ENCODE results near the gene PCDHGC3. TPM values are rescaled to one million over a fixed set of nuclear protein-coding genes. Genes with fewer than 3 reads are reported as not detected.
A peak's percentile ranks its signal among the peaks of the same experiment; 100 is the strongest.

PCDHGC3 gene
- total RNA-seq, 1 experiment from 2014 or later: 2.9 TPM

- Histone ChIP-seq H3K9me3 (no peaks in the 10 kb centered on the region), H3K4me1 (peaks cover 29% of the 10 kb centered on the region), H3K36me3 (ENCODE audit: control insufficient read depth, insufficient read depth, low read length) (peaks cover 4% of the 10 kb centered on the region; the same call in 1 of the 2 replicates), H3K27me3 (replicated peaks; ENCODE audit: control insufficient read depth, insufficient read depth, low read length) (no peaks in the 10 kb centered on the region), H3K4me3 (ENCODE audit: low read depth, low read length) (no peak overlapping the region)
- BruUV-seq (replicated peaks): no TSS peak
- intact Hi-C loops (cut with micrococcal nuclease; ENCODE audit: unreplicated experiment): loop anchor here (1.0 kb wide), 6 partner anchors 33 to 302 kb away; partner anchors contain the start of genes PCDHB14, PCDHGA10 and TAF7
- H3K4me1 Mint-ChIP-seq (ENCODE audit: low read depth, unreplicated experiment): peaks cover 21% of the 10 kb centered on the region
- H3K4me3 Mint-ChIP-seq (ENCODE audit: unreplicated experiment): peak overlapping the region; percentile 5
- DNase-seq: peak; percentile 82 to 88
- peak overlapping the region; percentile 40 for H3K27ac Mint-ChIP-seq (ENCODE audit: unreplicated experiment)
- peaks cover 26% of the 10 kb centered on the region for H3K36me3 Mint-ChIP-seq (ENCODE audit: insufficient read depth, unreplicated experiment)
- POLR2A ChIA-PET: interaction anchor here (1.1 kb wide), 1 partner anchor 205 kb away, joined by 3 read pairs; the partner anchor contains the start of gene TAF7
- no peaks in the 10 kb centered on the region for H3K9me3 Mint-ChIP-seq (ENCODE audit: unreplicated experiment)
- TF ChIP-seq CTCF (IDR thresholded peaks at IDR 0.05; ENCODE audit: insufficient read depth in 1 of 2, low read depth in 1 of 2, low read length in 1 of 2, severe bottlenecking in 1 of 2, unreplicated experiment in 1 of 2): peak; percentile 92 to 93
- H3K27me3 Mint-ChIP-seq (ENCODE audit: insufficient read depth, unreplicated experiment): no peaks in the 10 kb centered on the region
- CTCF ChIA-PET: interaction anchor here (0.6 to 2.9 kb wide), 8 partner anchors 11 to 154 kb away, joined by 3 to 21 read pairs (median 4); partner anchors contain the start of genes PCDHGA10 and PCDHGB5
Observed at GRCh38 chr5:141524604-141525597, 49.1 kb downstream of the PCDHGC3 start.

- Mint-ChIP-seq H3K36me3 (ENCODE audit: insufficient read depth, unreplicated experiment) (peaks cover 18% of the 10 kb centered on the region), H3K27ac (ENCODE audit: unreplicated experiment) (peak overlapping the region; percentile 40), H3K9me3 (ENCODE audit: unreplicated experiment) (no peaks in the 10 kb centered on the region), H3K4me1 (ENCODE audit: low read depth, unreplicated experiment) (peaks cover 21% of the 10 kb centered on the region), H3K4me3 (ENCODE audit: unreplicated experiment) (peak overlapping the region; percentile 5), H3K27me3 (ENCODE audit: insufficient read depth, unreplicated experiment) (no peaks in the 10 kb centered on the region)
- H3K27me3 ChIP-seq (replicated peaks; ENCODE audit: control insufficient read depth, insufficient read depth, low read length): no peaks in the 10 kb centered on the region
- intact Hi-C loops (cut with micrococcal nuclease; ENCODE audit: unreplicated experiment): loop anchor here (1.0 kb wide), 3 partner anchors 33 to 302 kb away; partner anchors contain the start of gene PCDHB14
- H3K4me1 ChIP-seq: peaks cover 29% of the 10 kb centered on the region
- DNase-seq: peak; percentile 58 to 66
- no peak overlapping the region for H3K4me3 ChIP-seq (ENCODE audit: low read depth, low read length)
- TF ChIP-seq CTCF (IDR thresholded peaks at IDR 0.05; ENCODE audit: insufficient read depth in 1 of 2, low read depth in 1 of 2, low read length in 1 of 2, severe bottlenecking in 1 of 2, unreplicated experiment in 1 of 2): no peak
- CTCF ChIA-PET: interaction anchor here (1.0 to 2.9 kb wide), 5 partner anchors 11 to 128 kb away, joined by 3 to 21 read pairs (median 4); partner anchors contain the start of genes PCDHGA10 and PCDHGB5
- no peaks in the 10 kb centered on the region for H3K9me3 ChIP-seq
- POLR2A ChIA-PET: interaction anchor here (1.1 kb wide), 1 partner anchor 205 kb away, joined by 3 read pairs; the partner anchor contains the start of gene TAF7
- peaks cover 4% of the 10 kb centered on the region; the same call in 1 of the 2 replicates for H3K36me3 ChIP-seq (ENCODE audit: control insufficient read depth, insufficient read depth, low read length)
- BruUV-seq (replicated peaks): no TSS peak
Observed at GRCh38 chr5:141525653-141526052, 49.9 kb downstream of the PCDHGC3 start.

GRCh38 chr5:141527426-141527825 lies 51.7 kb downstream of the PCDHGC3 start:
- peaks cover 21% of the 10 kb centered on the region for H3K4me1 Mint-ChIP-seq (ENCODE audit: low read depth, unreplicated experiment)
- peaks cover under 1% of the 10 kb centered on the region for H3K36me3 Mint-ChIP-seq (ENCODE audit: insufficient read depth, unreplicated experiment)

More at GRCh38 chr5:141527426-141527825, 51.7 kb downstream of the PCDHGC3 start:
- TF ChIP-seq CTCF (IDR thresholded peaks at IDR 0.05; ENCODE audit: insufficient read depth in 1 of 2, low read depth in 1 of 2, low read length in 1 of 2, severe bottlenecking in 1 of 2, unreplicated experiment in 1 of 2): no peak
- H3K9me3 ChIP-seq: no peaks in the 10 kb centered on the region
- POLR2A ChIA-PET: no interaction called here
- CTCF ChIA-PET: no interaction called here
- peaks cover 29% of the 10 kb centered on the region for H3K4me1 ChIP-seq
- no TSS peak for BruUV-seq (replicated peaks)
- no peak overlapping the region for H3K4me3 Mint-ChIP-seq (ENCODE audit: unreplicated experiment)
- no peaks in the 10 kb centered on the region for H3K27me3 Mint-ChIP-seq (ENCODE audit: insufficient read depth, unreplicated experiment)
- no peak for DNase-seq
- no peaks in the 10 kb centered on the region for H3K9me3 Mint-ChIP-seq (ENCODE audit: unreplicated experiment)
- intact Hi-C loops (cut with micrococcal nuclease; ENCODE audit: unreplicated experiment): no loop called here
- no peak overlapping the region for H3K4me3 ChIP-seq (ENCODE audit: low read depth, low read length)
- H3K36me3 ChIP-seq (ENCODE audit: control insufficient read depth, insufficient read depth, low read length): peaks cover 4% of the 10 kb centered on the region; the same call in 1 of the 2 replicates
- peak overlapping the region; percentile 15 for H3K27ac Mint-ChIP-seq (ENCODE audit: unreplicated experiment)
- no peaks in the 10 kb centered on the region for H3K27me3 ChIP-seq (replicated peaks; ENCODE audit: control insufficient read depth, insufficient read depth, low read length)

All from Caco-2 (cell line).